Heart left ventricle (tissue), 16 donors: ENCODE data around the gene HSD3B7. TPM values are rescaled to one million over a fixed set of nuclear protein-coding genes. Genes with fewer than 3 reads are reported as not detected.

ENCODE experiments used
- ATAC-seq, 4 donors: fragments of 200-7000 bp; cut with Tn5 transposase; one replicate each; pipeline ENCODE4 v1.9.1; 2020 to 2022; ENCODE audit warnings: moderate library complexity in 4 of 4, mild to moderate bottlenecking in 3 of 4, moderate number of reproducible peaks in 1 of 4
- DNase-seq, 5 donors: peaks; one replicate each; pipeline ENCODE4 v3.0.0-alpha.2; 2020
- H3K27ac ChIP-seq, 12 donors: fragments of 200-600 bp; sonication (generic) in 4 of 12; one replicate each; pipeline versions ENCODE4 v1.5.0 to v1.8.0; 2016 to 2022; ENCODE audit warnings: mild to moderate bottlenecking in 2 of 12
- H3K27me3 ChIP-seq, 9 donors: fragments of 200-600 bp; sonication (generic) in 2 of 9; one replicate each; pipeline versions ENCODE4 v1.5.1 to v1.8.0; 2016 to 2022; ENCODE audit warnings: mild to moderate bottlenecking in 3 of 9
- H3K36me3 ChIP-seq, 9 donors: fragments of 200-600 bp; sonication (generic) in 2 of 9; one replicate each; pipeline versions ENCODE4 v1.5.0 to v1.8.0; 2018 to 2022; ENCODE audit warnings: mild to moderate bottlenecking in 2 of 9
- H3K4me1 ChIP-seq, 12 donors: fragments of 200-600 bp; sonication (generic) in 4 of 12; one replicate each; pipeline versions ENCODE4 v1.5.0 to v1.8.0; 2016 to 2022; ENCODE audit warnings: mild to moderate bottlenecking in 3 of 12
- H3K4me3 ChIP-seq, 12 donors: fragments of 200-600 bp; sonication (generic) in 4 of 12; one replicate each; pipeline versions ENCODE4 v1.5.0 to v1.8.0; 2017 to 2022; ENCODE audit warnings: mild to moderate bottlenecking in 9 of 12, moderate library complexity in 4 of 12
- H3K9me3 ChIP-seq, 12 donors: fragments of 200-600 bp; sonication (generic) in 4 of 12; one replicate each; pipeline versions ENCODE4 v1.5.0 to v1.8.0; 2016 to 2022; ENCODE audit warnings: mild to moderate bottlenecking in 1 of 12
- POLR2A ChIP-seq, 2 donors: fragments of 450-650 bp; IDR thresholded peaks; one replicate each; pipeline ENCODE4 v1.6.1; 2017; ENCODE audit warnings: antibody characterized with exemption in 2 of 2, mild to moderate bottlenecking in 2 of 2, moderate library complexity in 2 of 2
- WGBS, 4 donors: extraction: QIAGEN DNeasy Blood & Tissue Kit in 2 of 4; methylation state at CpG; one replicate each; pipeline versions ENCODE4 v1.1.5 to v1.1.7; 2013 to 2018; 5-methylcytosine and 5-hydroxymethylcytosine counted together
- intact Hi-C, 10 donors: fragments of 100-400 bp; cut with DNase I; formaldehyde crosslinking; loops; one replicate each; pipeline versions ENCODE4 v1.11.1 to v1.14.2; 2022
- polyA plus RNA-seq, 2 donors: library from polyadenylated mRNA; stranded (reverse); fragments of 200-250 nt; gene quantifications; one replicate each; pipeline ENCODE4 v1.2.3, GENCODE V29; 2013
- total RNA-seq, 9 donors: library from RNA; depleted of rRNA in 2 of 9; stranded (reverse); fragments of >200 nt in 2 of 9; fragmentation: NEBNext Ultra II Directional in 3 of 9; extraction: Animal tissue kit (Norgen Biotek cat#: 25700) in 3 of 9; gene quantifications; one replicate each; pipeline versions ENCODE4 v1.1.0 to v1.2.4, GENCODE V29; 2016 to 2023
- TF ChIP-seq, protein P1 (sequence below), 12 donors: fragments of 200-600 bp; sonication (generic) in 4 of 12; IDR thresholded peaks; one replicate each; pipeline versions ENCODE4 v1.5.0 to v1.8.0; 2018 to 2022; ENCODE audit warnings: antibody characterized with exemption in 12 of 12, mild to moderate bottlenecking in 5 of 12
- donor health status: ischemic (EF 13 %, LVEDD 7.1; RV severe dilation, severe dysfunction).
- donor health status: healthy with polysubstance abuse.
- donor health status: DM: no; HTN: yes; CAD: no.
- donor health status: DM: no; HTN: no; CAD: no.
- donor health status: ischemic (EF 25% LVEDD 6.9; RV normal size, moderate dysfunction).
- donor health status: ischemic (EF 25% LVEDD 5.7; RV mildly dilated, moderate dysfunction).
- donor health status: healthy.
- donor health status: DM: yes; HTN: yes; CAD: no.
- donor health status: ischemic (EF 35%, LVEDD 5.7; RV mildly dilated, moderate dysfunction).
- donor health status: nonischemic (EF 11% LVEDD 7.7; RV severe dilation, severe dysfunction).
- donor health status: DM: yes; HTN: yes; CAD: no.
- donor health status: PGD.
- donor health status: ischemic (EF 29% LVEDD 5.4; RV normal size, mild dysfunction).
- donor health status: nonischemic (EF 23%, LVEDD 6.1; RV moderate dilation, normal function).

Gene HSD3B7
- total and polyA plus RNA-seq, 11 donors, result 3.8 to 27.2 (median 7.1) TPM

DNA sequence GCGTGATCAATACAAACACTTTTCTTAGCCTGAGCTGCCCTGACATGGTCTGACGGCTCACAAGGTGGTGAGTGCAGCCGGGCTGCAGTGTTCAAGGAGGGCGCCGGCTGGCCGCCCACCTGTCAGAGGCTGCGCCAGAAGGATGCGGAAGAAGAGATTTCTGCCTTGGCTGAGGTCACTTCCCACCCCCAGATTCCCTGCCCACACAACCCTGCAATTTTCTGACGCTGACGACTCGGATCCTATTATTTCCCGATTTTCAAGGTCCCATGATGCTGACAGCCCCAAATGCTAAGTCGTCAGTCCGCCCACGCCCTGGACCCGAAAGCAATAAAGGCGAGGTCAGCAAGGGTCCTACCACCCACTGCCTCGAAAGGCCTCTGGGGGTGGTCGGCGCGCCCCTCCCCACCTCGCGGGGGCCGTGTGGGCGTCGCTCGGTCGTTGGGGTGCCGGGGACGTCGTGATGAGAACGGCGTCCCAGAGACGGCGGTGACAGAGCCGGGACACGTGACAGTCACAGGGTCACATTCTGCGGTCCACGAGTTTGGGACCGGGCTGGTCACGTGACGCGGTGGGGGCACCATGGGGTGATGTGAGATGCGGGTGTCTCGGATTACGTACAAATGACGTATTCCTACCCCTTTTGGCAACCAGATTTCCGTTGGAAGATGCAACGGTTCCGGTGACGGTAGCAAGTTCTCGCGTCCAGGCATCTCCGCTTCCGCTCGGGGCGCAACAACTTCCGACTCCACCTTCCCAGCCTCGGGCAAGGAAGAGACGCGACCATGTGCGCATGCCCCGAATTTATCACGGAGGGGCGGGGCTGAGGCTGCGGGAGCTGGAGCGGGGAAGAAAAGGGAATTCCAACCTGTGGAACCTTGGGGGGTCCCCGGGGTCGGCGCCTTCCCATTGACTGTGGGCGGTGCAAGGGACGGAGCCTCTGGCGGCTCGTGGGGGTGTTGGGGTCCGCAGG is 48.0 kb downstream of the HSD3B7 start, which contains the start of gene STX4:
Gene STX4 (plus strand): TSS at position 823 of the 973 bp plus-strand sequence. CDS start 248 bp downstream, outside the sequence.
- Histone ChIP-seq H3K27ac (peak within 1 kb of the TSS; percentile 91 to 99 (median 96)), H3K9me3 (no peaks in the 10 kb centered on the region), H3K27me3 (no peaks in the 10 kb centered on the region), H3K4me1 (peaks cover 4 to 31% (median 18%) of the 10 kb centered on the region in 12 donors), H3K4me3 (peak within 1 kb of the TSS; percentile 73 to 100 (median 90)), H3K36me3 (peaks cover 0 to 35% (median 31%) of the 10 kb centered on the region in 9 donors)
- 0 to 1% (median 1%) methylated on average over 54 to 75 of the region's 75 CpGs for WGBS, 4 donors
- intact Hi-C loops, result loop anchor here in 9 of 10 donors (1.0 to 5.0 kb wide), 14 partner anchors 34 to 426 kb away; partner anchors contain the start of genes ZNF646 (in 7 of the 9), ZNF668 (in 7 of the 9), ARMC5 (in 2 of the 9) and HSD3B7 (in 1 of the 9)
- DNase-seq, result peak; percentile 98 to 99 (median 98)
- no peak for TF ChIP-seq POLR2A (IDR thresholded peaks at IDR 0.05)
- TF ChIP-seq, protein P1, sequence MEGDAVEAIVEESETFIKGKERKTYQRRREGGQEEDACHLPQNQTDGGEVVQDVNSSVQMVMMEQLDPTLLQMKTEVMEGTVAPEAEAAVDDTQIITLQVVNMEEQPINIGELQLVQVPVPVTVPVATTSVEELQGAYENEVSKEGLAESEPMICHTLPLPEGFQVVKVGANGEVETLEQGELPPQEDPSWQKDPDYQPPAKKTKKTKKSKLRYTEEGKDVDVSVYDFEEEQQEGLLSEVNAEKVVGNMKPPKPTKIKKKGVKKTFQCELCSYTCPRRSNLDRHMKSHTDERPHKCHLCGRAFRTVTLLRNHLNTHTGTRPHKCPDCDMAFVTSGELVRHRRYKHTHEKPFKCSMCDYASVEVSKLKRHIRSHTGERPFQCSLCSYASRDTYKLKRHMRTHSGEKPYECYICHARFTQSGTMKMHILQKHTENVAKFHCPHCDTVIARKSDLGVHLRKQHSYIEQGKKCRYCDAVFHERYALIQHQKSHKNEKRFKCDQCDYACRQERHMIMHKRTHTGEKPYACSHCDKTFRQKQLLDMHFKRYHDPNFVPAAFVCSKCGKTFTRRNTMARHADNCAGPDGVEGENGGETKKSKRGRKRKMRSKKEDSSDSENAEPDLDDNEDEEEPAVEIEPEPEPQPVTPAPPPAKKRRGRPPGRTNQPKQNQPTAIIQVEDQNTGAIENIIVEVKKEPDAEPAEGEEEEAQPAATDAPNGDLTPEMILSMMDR (IDR thresholded peaks at IDR 0.05), result no peak
- ATAC-seq, result peak; percentile 93 to 95 (median 94)

DNA sequence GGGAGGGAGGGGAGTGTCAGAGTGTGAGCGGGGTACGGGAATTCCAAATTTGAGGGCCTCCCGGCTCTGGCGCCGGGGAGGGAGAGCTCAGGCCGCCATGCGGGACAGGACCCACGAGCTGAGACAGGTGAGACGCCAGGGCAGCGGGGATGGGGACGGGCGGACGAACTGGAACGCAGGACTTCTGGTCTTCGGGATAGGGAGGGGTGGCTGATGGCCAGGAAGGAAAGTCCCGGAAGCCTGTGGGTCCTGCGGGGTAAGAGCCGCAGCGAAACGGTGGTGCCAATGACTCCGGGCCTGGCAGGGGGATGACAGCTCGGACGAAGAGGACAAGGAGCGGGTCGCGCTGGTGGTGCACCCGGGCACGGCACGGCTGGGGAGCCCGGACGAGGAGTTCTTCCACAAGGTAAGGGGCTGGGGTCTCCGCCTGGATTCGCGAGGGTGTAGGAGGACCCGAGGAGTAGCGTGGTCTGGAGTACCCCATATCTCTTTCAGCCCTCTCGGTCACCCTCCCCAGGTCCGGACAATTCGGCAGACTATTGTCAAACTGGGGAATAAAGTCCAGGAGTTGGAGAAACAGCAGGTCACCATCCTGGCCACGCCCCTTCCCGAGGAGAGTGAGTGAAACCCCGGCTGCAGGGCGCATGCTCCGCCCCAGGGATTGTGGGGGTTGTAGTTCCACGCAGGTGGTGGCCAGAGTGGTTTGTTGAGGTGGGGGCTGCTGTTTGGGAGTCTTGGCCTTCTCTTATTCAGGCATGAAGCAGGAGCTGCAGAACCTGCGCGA is 48.9 kb downstream of the HSD3B7 start:
- ATAC-seq, result peak; percentile 72 to 87 (median 84)
- peak in 1 of 2 donors; percentile 38 for TF ChIP-seq POLR2A (IDR thresholded peaks at IDR 0.05)
- TF ChIP-seq, protein P1 (IDR thresholded peaks at IDR 0.05), result no peak
- H3K36me3 ChIP-seq, result peaks cover 0 to 43% (median 39%) of the 10 kb centered on the region in 9 donors
- DNase-seq, result peak; percentile 92 to 95 (median 94)
- no peaks in the 10 kb centered on the region for H3K9me3 ChIP-seq
- H3K27me3 ChIP-seq, result no peaks in the 10 kb centered on the region
- peak overlapping the region; percentile 73 to 100 (median 90) for H3K4me3 ChIP-seq
- peak overlapping the region; percentile 91 to 99 (median 96) for H3K27ac ChIP-seq
- 1 to 2% (median 1%) methylated on average over 36 to 47 of the region's 47 CpGs for WGBS, 4 donors
- peaks cover 4 to 31% (median 18%) of the 10 kb centered on the region in 12 donors for H3K4me1 ChIP-seq
- intact Hi-C loops, result loop anchor here in 9 of 10 donors (1.0 to 5.0 kb wide), 14 partner anchors 35 to 425 kb away; partner anchors contain the start of genes ZNF646 (in 7 of the 9), ZNF668 (in 7 of the 9), ARMC5 (in 2 of the 9) and HSD3B7 (in 1 of the 9)

DNA sequence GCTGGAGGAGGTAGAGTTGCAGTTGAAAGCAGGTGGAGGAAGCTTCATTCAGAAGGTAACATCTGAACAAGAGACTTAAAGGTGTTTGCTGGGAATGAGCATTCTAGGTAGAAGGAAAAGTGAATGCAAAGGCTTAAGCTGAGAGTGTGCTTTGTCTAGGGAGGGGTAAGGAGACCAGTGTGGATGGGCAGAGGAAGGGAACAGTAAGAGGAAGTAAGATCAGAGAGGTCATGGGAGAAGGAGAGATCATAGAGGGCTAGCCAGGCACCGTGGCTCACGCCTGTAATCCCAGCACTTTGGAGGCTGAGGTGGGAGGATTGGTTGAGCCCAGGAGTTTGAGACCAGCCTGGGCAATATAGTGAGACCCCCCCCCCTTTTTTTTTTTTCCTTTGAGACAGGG is 51.7 kb downstream of the HSD3B7 start:
- WGBS, 4 donors, result 40 to 92% (median 54%) methylated on average over 2 of the region's 2 CpGs
- H3K36me3 ChIP-seq, result peaks cover 0 to 69% (median 64%) of the 10 kb centered on the region in 9 donors
- no peak for DNase-seq

More for the DNA sequence above, 51.7 kb downstream of the HSD3B7 start:
- Histone ChIP-seq H3K4me3 (no peak overlapping the region), H3K9me3 (no peaks in the 10 kb centered on the region), H3K4me1 (peaks cover 4 to 31% (median 18%) of the 10 kb centered on the region in 12 donors), H3K27ac (peak overlapping the region in 1 of 12 donors; percentile 40), H3K27me3 (no peaks in the 10 kb centered on the region)
- intact Hi-C loops, result loop anchor here in 1 of 10 donors (5.0 kb wide), 1 partner anchor 36 kb away; the partner anchor contains the start of genes ZNF646 and ZNF668
- TF ChIP-seq POLR2A (IDR thresholded peaks at IDR 0.05), result no peak
- ATAC-seq, result no peak

Other genes with a start within 250 kb of the HSD3B7 start
- gene PHKG2, start 236.8 kb upstream of the HSD3B7 start, total RNA-seq, result 10 to 100 TPM; 13.5 to 26.7 (median 17.9) TPM
- 10 to 100 TPM; 19.5 to 37.7 TPM for gene PHKG2, start 236.8 kb upstream of the HSD3B7 start, polyA plus RNA-seq
- gene CFAP119, start 223.1 kb upstream of the HSD3B7 start, total RNA-seq, result 1 to 10 TPM in 4 of 9 donors, under 1 TPM in 5; 0.48 to 1.8 (median 0.95) TPM
- 1 to 10 TPM; 1.4 to 2.1 TPM for gene CFAP119, start 223.1 kb upstream of the HSD3B7 start, polyA plus RNA-seq
- gene RNF40, start 222.9 kb upstream of the HSD3B7 start, total RNA-seq, result 10 to 100 TPM; 29.3 to 62.0 (median 50.3) TPM
- gene RNF40, start 222.9 kb upstream of the HSD3B7 start, polyA plus RNA-seq, result 10 to 100 TPM; 31.3 to 66.9 TPM
- gene ZNF629, start 198.0 kb upstream of the HSD3B7 start, total RNA-seq, result 10 to 100 TPM; 14.3 to 30.9 (median 22.7) TPM
- 10 to 100 TPM; 11.2 to 14.9 TPM for gene ZNF629, start 198.0 kb upstream of the HSD3B7 start, polyA plus RNA-seq
- gene BCL7C, start 91.1 kb upstream of the HSD3B7 start, total RNA-seq, result 10 to 100 TPM; 23.1 to 35.5 (median 28.1) TPM
- 10 to 100 TPM; 30.5 to 43.4 TPM for gene BCL7C, start 91.1 kb upstream of the HSD3B7 start, polyA plus RNA-seq
- gene CTF1, start 88.6 kb upstream of the HSD3B7 start, total RNA-seq, result 10 to 100 TPM in 5 of 9 donors, 1 to 10 TPM in 4; 6.4 to 22.2 (median 12.2) TPM
- 10 to 100 TPM in 1 of 2 donors, 1 to 10 TPM in 1; 3.7 to 13.5 TPM for gene CTF1, start 88.6 kb upstream of the HSD3B7 start, polyA plus RNA-seq
- 10 to 100 TPM in 2 of 9 donors, 1 to 10 TPM in 7; 4.5 to 15.5 (median 7.9) TPM for gene FBXL19, start 61.6 kb upstream of the HSD3B7 start, total RNA-seq
- gene FBXL19, start 61.6 kb upstream of the HSD3B7 start, polyA plus RNA-seq, result 1 to 10 TPM; 7.9 to 9.1 TPM
- gene ORAI3, start 36.1 kb upstream of the HSD3B7 start, total RNA-seq, result 10 to 100 TPM in 6 of 9 donors, 1 to 10 TPM in 3; 8.5 to 28.9 (median 14.1) TPM
- 10 to 100 TPM in 1 of 2 donors, 1 to 10 TPM in 1; 8.1 to 10.8 TPM for gene ORAI3, start 36.1 kb upstream of the HSD3B7 start, polyA plus RNA-seq
- 10 to 100 TPM in 3 of 9 donors, 1 to 10 TPM in 6; 4.6 to 12.1 (median 9.0) TPM for gene SETD1A, start 27.5 kb upstream of the HSD3B7 start, total RNA-seq
- 1 to 10 TPM; 8.1 to 9.3 TPM for gene SETD1A, start 27.5 kb upstream of the HSD3B7 start, polyA plus RNA-seq
- 1 to 10 TPM in 4 of 9 donors, under 1 TPM in 5; 0.20 to 2.1 (median 1.00) TPM for gene STX1B, start 25.4 kb downstream of the HSD3B7 start, total RNA-seq
- gene STX1B, start 25.4 kb downstream of the HSD3B7 start, polyA plus RNA-seq, result under 1 TPM; 0.22 to 0.76 TPM
- 10 to 100 TPM; 19.5 to 65.8 (median 39.7) TPM for gene STX4, start 48.4 kb downstream of the HSD3B7 start, total RNA-seq
- gene STX4, start 48.4 kb downstream of the HSD3B7 start, polyA plus RNA-seq, result 10 to 100 TPM; 50.5 to 73.8 TPM
- gene ZNF668, start 89.0 kb downstream of the HSD3B7 start, total RNA-seq, result 10 to 100 TPM in 2 of 9 donors, 1 to 10 TPM in 7; 3.5 to 11.4 (median 5.8) TPM
- 1 to 10 TPM; 6.6 to 9.8 TPM for gene ZNF668, start 89.0 kb downstream of the HSD3B7 start, polyA plus RNA-seq
- gene ZNF646, start 89.2 kb downstream of the HSD3B7 start, total RNA-seq, result 10 to 100 TPM in 6 of 9 donors, 1 to 10 TPM in 3; 8.3 to 15.5 (median 10.3) TPM
- gene ZNF646, start 89.2 kb downstream of the HSD3B7 start, polyA plus RNA-seq, result 1 to 10 TPM; 6.4 to 7.6 TPM
- gene PRSS53, start 103.7 kb downstream of the HSD3B7 start, total RNA-seq, result 1 to 10 TPM in 1 of 9 donors, under 1 TPM in 8; 0.16 to 1.4 (median 0.44) TPM
- gene PRSS53, start 103.7 kb downstream of the HSD3B7 start, polyA plus RNA-seq, result under 1 TPM; 0.80 to 0.84 TPM
- 10 to 100 TPM; 25.9 to 63.1 (median 42.0) TPM for gene VKORC1, start 109.6 kb downstream of the HSD3B7 start, total RNA-seq
- gene VKORC1, start 109.6 kb downstream of the HSD3B7 start, polyA plus RNA-seq, result 100 to 1,000 TPM in 1 of 2 donors, 10 to 100 TPM in 1; 40.2 to 134 TPM
- gene BCKDK, start 123.2 kb downstream of the HSD3B7 start, total RNA-seq, result 100 to 1,000 TPM in 2 of 9 donors, 10 to 100 TPM in 7; 61.9 to 134 (median 70.0) TPM
- gene BCKDK, start 123.2 kb downstream of the HSD3B7 start, polyA plus RNA-seq, result 10 to 100 TPM; 42.6 to 57.4 TPM
- 10 to 100 TPM; 52.8 to 79.8 (median 64.7) TPM for gene KAT8, start 132.5 kb downstream of the HSD3B7 start, total RNA-seq
- 10 to 100 TPM; 56.7 to 83.2 TPM for gene KAT8, start 132.5 kb downstream of the HSD3B7 start, polyA plus RNA-seq
- gene PRSS8, start 150.5 kb downstream of the HSD3B7 start, total RNA-seq, result under 1 TPM in 4 of 9 donors, not detected in 5; 0.17 to 0.44 (median 0.39) TPM
- gene PRSS8, start 150.5 kb downstream of the HSD3B7 start, polyA plus RNA-seq, result under 1 TPM; 0.17 to 0.23 TPM
- gene PRSS36, start 164.9 kb downstream of the HSD3B7 start, total RNA-seq, result 1 to 10 TPM in 7 of 9 donors, under 1 TPM in 2; 0.35 to 5.1 (median 1.2) TPM
- gene PRSS36, start 164.9 kb downstream of the HSD3B7 start, polyA plus RNA-seq, result 1 to 10 TPM; 1.0 to 2.6 TPM
- 100 to 1,000 TPM in 7 of 9 donors, 10 to 100 TPM in 2; 20.3 to 213 (median 127) TPM for gene FUS, start 194.9 kb downstream of the HSD3B7 start, total RNA-seq
- gene FUS, start 194.9 kb downstream of the HSD3B7 start, polyA plus RNA-seq, result 100 to 1,000 TPM; 127 to 155 TPM
- gene PYCARD, start 217.6 kb downstream of the HSD3B7 start, total RNA-seq, result 10 to 100 TPM in 3 of 9 donors, 1 to 10 TPM in 6; 2.0 to 42.2 (median 5.2) TPM
- 10 to 100 TPM in 1 of 2 donors, 1 to 10 TPM in 1; 3.9 to 10.0 TPM for gene PYCARD, start 217.6 kb downstream of the HSD3B7 start, polyA plus RNA-seq
- gene TRIM72, start 228.9 kb downstream of the HSD3B7 start, total RNA-seq, result 1 to 10 TPM in 8 of 9 donors, under 1 TPM in 1; 0.32 to 3.4 (median 1.6) TPM
- 1 to 10 TPM; 1.0 to 1.2 TPM for gene TRIM72, start 228.9 kb downstream of the HSD3B7 start, polyA plus RNA-seq
- not detected for gene PYDC1, start 231.9 kb downstream of the HSD3B7 start, total RNA-seq
- gene PYDC1, start 231.9 kb downstream of the HSD3B7 start, polyA plus RNA-seq, result not detected